CD14-positive monocyte (primary cell): ENCODE data around the gene SPATA46. TPM values are rescaled to one million over a fixed set of nuclear protein-coding genes. Genes with fewer than 3 reads are reported as not detected.

Experiments
- DNase-seq, 3 donors: peaks; one replicate each; pipeline ENCODE4 v3.0.0-alpha.2; 2011 to 2022
- H2AFZ ChIP-seq: 2 replicates; pipeline ENCODE4 v1.6.0; 2012; ENCODE audit warnings: mild to moderate bottlenecking, low read depth, low read length, inconsistent platforms; ENCODE audit not compliant: insufficient read depth, poor library complexity, severe bottlenecking
- H3K27ac ChIP-seq, 2 donors: 1 replicate in 1 of 2; 2 replicates in 1 of 2; pipeline ENCODE4 v1.5.1; 2012 to 2013; ENCODE audit warnings: low read length in 2 of 2, control low read depth in 1 of 2, inconsistent platforms in 1 of 2, low read depth in 1 of 2, mild to moderate bottlenecking in 1 of 2
- H3K27me3 ChIP-seq, 2 donors: one replicate each; pipeline versions ENCODE4 v1.6.0 to v1.6.1; 2011 to 2013; ENCODE audit warnings: low read length in 2 of 2; ENCODE audit not compliant: control insufficient read depth in 2 of 2, insufficient read depth in 2 of 2
- H3K36me3 ChIP-seq, 2 donors: replicated peaks in 1 of 2; 1 replicate in 1 of 2; 2 replicates in 1 of 2; pipeline versions ENCODE4 v1.5.1 to v1.6.1; 2012 to 2013; ENCODE audit warnings: low read length in 2 of 2, control low read depth in 1 of 2, inconsistent platforms in 1 of 2, mild to moderate bottlenecking in 1 of 2; ENCODE audit not compliant: insufficient read depth in 2 of 2, control insufficient read depth in 1 of 2
- H3K4me1 ChIP-seq, 2 donors: 1 replicate in 1 of 2; 2 replicates in 1 of 2; pipeline versions ENCODE4 v1.5.1 to v1.6.1; 2012 to 2013; ENCODE audit warnings: low read length in 2 of 2, control low read depth in 1 of 2, inconsistent platforms in 1 of 2, mild to moderate bottlenecking in 1 of 2, moderate library complexity in 1 of 2; ENCODE audit not compliant: insufficient read depth in 2 of 2, control insufficient read depth in 1 of 2
- H3K4me2 ChIP-seq: replicated peaks from 2 replicates; pipeline ENCODE3; 2012; ENCODE audit warnings: low read length, moderate library complexity, mild to moderate bottlenecking; ENCODE audit not compliant: poor library complexity, severe bottlenecking; ENCODE audit errors: extremely low read depth
- H3K4me3 ChIP-seq, 3 experiments: fragments of 200-600 bp in 1 of 3; sonication (generic) in 1 of 3; replicated peaks in 1 of 3; 1 replicate in 2 of 3; 2 replicates in 1 of 3; pipeline ENCODE4 v1.5.1; 2011 to 2013; ENCODE audit warnings: low read length in 3 of 3, mild to moderate bottlenecking in 3 of 3, control low read depth in 2 of 3, low read depth in 2 of 3, inconsistent platforms in 1 of 3, moderate library complexity in 1 of 3
- H3K79me2 ChIP-seq: 2 replicates; pipeline ENCODE4 v1.6.0; 2012; ENCODE audit warnings: mild to moderate bottlenecking, control low read depth, inconsistent platforms, low read length, moderate library complexity; ENCODE audit not compliant: insufficient read depth
- H3K9ac ChIP-seq: 2 replicates; pipeline ENCODE4 v1.6.0; 2017; ENCODE audit warnings: low read length, mild to moderate bottlenecking; ENCODE audit not compliant: insufficient read depth, poor library complexity, severe bottlenecking
- H3K9me3 ChIP-seq, 2 donors: replicated peaks in 1 of 2; 1 replicate in 1 of 2; 2 replicates in 1 of 2; pipeline versions ENCODE4 v1.5.1 to v1.6.1; 2012 to 2013; ENCODE audit warnings: low read length in 2 of 2, control low read depth in 1 of 2; ENCODE audit not compliant: control insufficient read depth in 1 of 2, insufficient read depth in 1 of 2
- H4K20me1 ChIP-seq: 2 replicates; pipeline ENCODE4 v1.6.0; 2012; ENCODE audit warnings: mild to moderate bottlenecking, low read length, control low read depth, moderate library complexity; ENCODE audit not compliant: insufficient read depth
- H3K27ac Mint-ChIP-seq, 7 donors: one replicate each; pipeline ENCODE4 v1.8.0; 2020; ENCODE audit warnings: mild to moderate bottlenecking in 7 of 7, mixed read lengths in 7 of 7, moderate library complexity in 6 of 7, inconsistent platforms in 2 of 7
- H3K27me3 Mint-ChIP-seq, 3 donors: one replicate each; pipeline ENCODE4 v1.8.0; 2021 to 2022; ENCODE audit warnings: low read depth in 3 of 3, mild to moderate bottlenecking in 3 of 3, mixed read lengths in 3 of 3, moderate library complexity in 3 of 3, inconsistent platforms in 1 of 3
- H3K36me3 Mint-ChIP-seq, 2 donors: one replicate each; pipeline ENCODE4 v1.8.0; 2020; ENCODE audit warnings: mixed read lengths in 2 of 2, inconsistent platforms in 1 of 2, mild to moderate bottlenecking in 1 of 2
- H3K4me1 Mint-ChIP-seq: one replicate; pipeline ENCODE4 v1.8.0; 2020; ENCODE audit warnings: mild to moderate bottlenecking, mixed read lengths
- H3K4me3 Mint-ChIP-seq, 2 donors: one replicate each; pipeline ENCODE4 v1.8.0; 2020; ENCODE audit warnings: mild to moderate bottlenecking in 2 of 2, mixed read lengths in 2 of 2, moderate library complexity in 1 of 2
- H3K9me3 Mint-ChIP-seq, 7 donors: one replicate each; pipeline ENCODE4 v1.8.0; 2020 to 2022; ENCODE audit warnings: mixed read lengths in 7 of 7, mild to moderate bottlenecking in 6 of 7, moderate library complexity in 6 of 7, inconsistent platforms in 2 of 7
- CTCF ChIP-seq: fragments of 200-600 bp; IDR thresholded peaks from one replicate; pipeline ENCODE4 v1.8.0; 2022; ENCODE audit warnings: antibody characterized with exemption, mild to moderate bottlenecking
- WGBS: methylation state at CpG from one replicate; pipeline ENCODE4 v1.1.5; 2013; ENCODE audit warnings: missing lambda C conversion rate; ENCODE audit not compliant: insufficient coverage; 5-methylcytosine and 5-hydroxymethylcytosine counted together
- intact Hi-C, 2 donors: fragments of 100-400 bp; cut with micrococcal nuclease; formaldehyde crosslinking; loops; one replicate each; pipeline versions ENCODE4 v1.15.0 to v1.15.1; 2023
- polyA plus RNA-seq, 3 donors: library from polyadenylated mRNA; depleted of rRNA in 1 of 3; unstranded in 2 of 3; stranded (reverse) in 1 of 3; fragments of 300-500 nt in 2 of 3; fragments of >200 nt in 1 of 3; fragmentation: Illumina TruSeq in 2 of 3; gene quantifications; 1 replicate in 2 of 3; 2 replicates in 1 of 3; pipeline ENCODE4 v1.2.3, GENCODE V29; 2012 to 2021

Gene SPATA46
- polyA plus RNA-seq, 3 donors, result not detected

GRCh38 chr1:162381941-162382750 lies 5.5 kb upstream of the SPATA46 start:
- Mint-ChIP-seq H3K27ac (no peak overlapping the region), H3K4me1 (peaks cover 16% of the 10 kb centered on the region), H3K9me3 (no peaks in the 10 kb centered on the region), H3K27me3 (peaks cover 0 to 2% (median 0%) of the 10 kb centered on the region in 3 donors), H3K4me3 (no peak overlapping the region), H3K36me3 (no peaks in the 10 kb centered on the region)
- Histone ChIP-seq H3K4me1 (peaks cover 7 to 14% of the 10 kb centered on the region in 2 donors), H3K27me3 (no peaks in the 10 kb centered on the region), H2AFZ (no peak overlapping the region), H3K79me2 (no peaks in the 10 kb centered on the region), H3K36me3 (no peaks in the 10 kb centered on the region), H3K9ac (no peak overlapping the region), H3K4me2 (no peak overlapping the region), H3K9me3 (no peaks in the 10 kb centered on the region), H3K4me3 (no peak overlapping the region), H4K20me1 (no peaks in the 10 kb centered on the region), H3K27ac (no peak overlapping the region)
- no peak for DNase-seq
- no peak for TF ChIP-seq CTCF
- intact Hi-C loops, result no loop called here
- WGBS, result 99% methylated on average over 12 of the region's 13 CpGs

GRCh38 chr1:162381383-162381782 lies 4.7 kb upstream of the SPATA46 start, which contains the start of gene C1orf226:
C1orf226 (plus strand) TSS chr1:162381728; CDS start chr1:162381902, 174 bp downstream.
- intact Hi-C loops, result no loop called here
- Mint-ChIP-seq H3K27me3 (peaks cover 0 to 2% (median 0%) of the 10 kb centered on the region in 3 donors), H3K27ac (peak within 1 kb of the TSS in 1 of 7 donors; percentile 10), H3K36me3 (no peaks in the 10 kb centered on the region), H3K4me3 (no peak within 1 kb of the TSS), H3K9me3 (no peaks in the 10 kb centered on the region), H3K4me1 (peaks cover 9% of the 10 kb centered on the region)
- Histone ChIP-seq H3K36me3 (no peaks in the 10 kb centered on the region), H3K9me3 (no peaks in the 10 kb centered on the region), H3K27me3 (no peaks in the 10 kb centered on the region), H3K4me1 (peaks cover under 1 to 6% of the 10 kb centered on the region in 2 donors), H2AFZ (no peak within 1 kb of the TSS), H3K4me3 (no peak within 1 kb of the TSS), H3K27ac (no peak within 1 kb of the TSS), H3K79me2 (no peaks in the 10 kb centered on the region), H3K9ac (no peak within 1 kb of the TSS), H3K4me2 (no peak within 1 kb of the TSS), H4K20me1 (no peaks in the 10 kb centered on the region)
- 90% methylated on average over 2 of the region's 3 CpGs for WGBS
- DNase-seq, result no peak
- no peak for TF ChIP-seq CTCF
